ENCODE results near the gene PTCD1.
"Not testable (repeated sequence)": the region's sequence is repeated elsewhere in the genome, so short reads cannot be mapped to it uniquely, and the experiment has no call there.

PTCD1 gene

GRCh38 chr7:99385564-99385963 is 53.0 kb downstream of the PTCD1 start:
- DNase-seq, result no peak

GRCh38 chr7:99384523-99384922 is 54.1 kb downstream of the PTCD1 start:
- no peak for DNase-seq

GRCh38 chr7:99383791-99384370 is 54.7 kb downstream of the PTCD1 start:
- no peak for DNase-seq

- no peak for DNase-seq
Observed at GRCh38 chr7:99383203-99383602, 55.4 kb downstream of the PTCD1 start.

- DNase-seq, result no peak
Observed at GRCh38 chr7:99381664-99382075, 56.9 kb downstream of the PTCD1 start.

GRCh38 chr7:99380823-99381663 is 57.6 kb downstream of the PTCD1 start:
- DNase-seq, result no peak

GRCh38 chr7:99380032-99380822 is 58.4 kb downstream of the PTCD1 start:
- peak; percentile 99 for DNase-seq

- not testable (repeated sequence) for DNase-seq
Observed at GRCh38 chr7:99379693-99380031, 58.9 kb downstream of the PTCD1 start.

GRCh38 chr7:99379043-99379577 is 59.5 kb downstream of the PTCD1 start:
- peak; percentile 84 for DNase-seq

- peak; percentile 84 for DNase-seq
Observed at GRCh38 chr7:99375070-99375807, 63.4 kb downstream of the PTCD1 start.

GRCh38 chr7:99374111-99375064 is 64.2 kb downstream of the PTCD1 start, which contains the start of gene ARPC1B:
Gene ARPC1B, plus strand, starts transcription at chr7:99374730. Its CDS starts 10,985 bp downstream, at chr7:99385715.
- DNase-seq, result peak; percentile 93

GRCh38 chr7:99373091-99374066 is 65.2 kb downstream of the PTCD1 start:
- no peak for DNase-seq

- no peak for DNase-seq
Observed at GRCh38 chr7:99372275-99373090, 66.1 kb downstream of the PTCD1 start.

GRCh38 chr7:99371376-99371920 is 67.2 kb downstream of the PTCD1 start:
- no peak for DNase-seq

- peak; percentile 99 for DNase-seq
Observed at GRCh38 chr7:99369767-99370391, 68.7 kb downstream of the PTCD1 start.

- DNase-seq, result no peak
Observed at GRCh38 chr7:99368750-99369389, 69.7 kb downstream of the PTCD1 start.
